ENCODE measurements around the gene TIGIT.

Gene TIGIT

DNA sequence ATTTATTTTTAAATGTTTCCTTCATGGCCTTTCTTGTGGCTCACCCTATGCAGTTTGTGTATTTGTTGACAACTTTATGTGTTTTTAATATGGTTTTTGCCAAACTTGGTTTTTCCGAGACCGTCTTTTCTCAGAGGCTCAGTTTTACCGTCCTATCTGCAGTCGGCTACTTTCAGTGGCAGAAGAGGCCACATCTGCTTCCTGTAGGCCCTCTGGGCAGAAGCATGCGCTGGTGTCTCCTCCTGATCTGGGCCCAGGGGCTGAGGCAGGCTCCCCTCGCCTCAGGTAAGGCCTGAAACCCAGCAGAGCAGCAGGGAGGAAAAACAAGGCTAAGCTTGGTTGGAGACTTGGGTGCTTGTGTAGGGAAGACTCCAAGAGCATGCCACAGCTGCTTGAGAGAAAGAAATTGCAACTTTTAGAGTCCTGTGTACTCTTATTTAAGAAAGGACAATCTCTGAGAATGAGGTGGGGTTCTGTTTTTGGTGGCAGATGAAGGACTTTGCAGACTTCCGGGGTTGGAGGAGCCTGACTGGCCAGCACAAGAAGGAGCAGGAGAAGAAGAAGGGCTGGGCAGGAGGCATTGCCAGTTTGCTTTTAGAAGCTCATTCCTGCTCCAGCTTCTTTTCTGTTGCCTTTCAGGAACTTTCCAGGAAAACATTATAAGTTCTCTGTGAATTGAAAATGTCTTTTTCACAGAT lies at the start of gene TIGIT:
Gene TIGIT (plus strand): TSS at position 191 of the 698 bp plus-strand sequence. CDS start 34 bp downstream, at position 225.
- TF ChIP-seq CTCF (IDR thresholded peaks at IDR 0.05; ENCODE audit: low read depth, low read length): no peak

DNA sequence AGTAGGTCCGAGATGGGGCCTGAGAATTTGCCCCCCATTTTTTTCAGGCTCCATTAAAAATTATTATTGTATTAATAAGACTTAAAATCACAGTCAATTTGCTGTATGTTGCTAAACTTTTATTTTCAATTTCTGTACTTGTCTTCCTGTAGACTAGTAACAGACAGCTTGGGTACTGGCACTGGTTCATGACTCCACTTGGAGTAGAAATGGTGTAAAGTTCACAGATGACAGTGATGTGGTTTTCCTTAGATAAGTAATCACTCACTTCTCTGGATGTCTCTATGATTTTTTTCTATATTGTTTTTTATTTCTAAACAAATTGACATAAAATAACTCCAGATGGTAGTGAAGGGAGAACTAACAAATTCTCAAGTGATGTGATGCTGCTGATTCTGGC lies 40.9 kb upstream of the TIGIT start:
- no peak overlapping the region for H3K4me3 ChIP-seq (ENCODE audit: low read depth, low read length)
- TF ChIP-seq CTCF (IDR thresholded peaks at IDR 0.05; ENCODE audit: low read depth, low read length): no peak

More for the DNA sequence above, at the start of gene TIGIT:
- no peak within 1 kb of the TSS for H3K4me3 ChIP-seq (ENCODE audit: low read depth, low read length)

DNA sequence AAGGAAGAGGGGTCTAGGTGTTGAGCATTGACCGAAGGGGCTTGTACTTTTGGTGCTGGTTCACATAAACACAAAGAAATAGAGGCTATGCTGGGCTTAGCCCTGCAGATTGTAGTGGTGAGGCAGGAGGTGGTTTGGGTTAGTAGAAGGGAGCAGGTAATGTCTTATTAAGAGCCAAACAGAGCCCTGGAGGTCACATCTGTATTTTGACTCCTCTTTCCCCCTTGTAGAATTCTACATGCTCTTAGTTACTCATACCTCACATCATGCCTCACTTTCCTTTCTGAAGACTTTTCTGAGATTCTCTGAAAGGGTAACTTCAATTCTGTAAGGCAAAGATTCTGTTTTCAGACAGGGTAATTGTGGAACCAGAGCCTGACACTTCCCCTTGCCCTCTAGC lies 40.3 kb upstream of the TIGIT start:
- H3K4me3 ChIP-seq (ENCODE audit: low read depth, low read length): no peak overlapping the region
- no peak for TF ChIP-seq CTCF (IDR thresholded peaks at IDR 0.05; ENCODE audit: low read depth, low read length)

DNA sequence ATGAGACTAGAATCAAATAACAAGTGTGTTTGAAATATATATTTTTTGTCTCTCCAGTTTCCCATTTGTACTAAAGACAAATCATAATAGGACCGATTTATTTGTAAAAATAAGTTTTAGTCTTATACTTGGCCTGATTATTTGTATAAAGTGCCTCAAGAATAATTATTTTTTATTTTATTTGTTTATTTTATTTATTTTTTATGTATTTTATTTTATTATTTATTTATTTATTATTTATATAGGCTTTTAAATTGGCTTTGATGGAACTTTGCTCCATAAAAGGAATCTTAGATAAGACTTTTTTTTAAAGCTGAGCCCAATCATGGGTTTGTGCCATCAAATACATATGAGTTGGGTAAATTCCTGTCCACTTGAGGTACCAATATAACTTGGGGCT lies 34.3 kb upstream of the TIGIT start:
- no peak for TF ChIP-seq CTCF (IDR thresholded peaks at IDR 0.05; ENCODE audit: low read depth, low read length)
- no peak overlapping the region for H3K4me3 ChIP-seq (ENCODE audit: low read depth, low read length)

GRCh38 chr3:114260152-114260551 lies 33.7 kb upstream of the TIGIT start:
- TF ChIP-seq CTCF (IDR thresholded peaks at IDR 0.05; ENCODE audit: low read depth, low read length): no peak
- H3K4me3 ChIP-seq (ENCODE audit: low read depth, low read length): no peak overlapping the region

GRCh38 chr3:114270019-114270418 lies 23.8 kb upstream of the TIGIT start:
- TF ChIP-seq CTCF (IDR thresholded peaks at IDR 0.05; ENCODE audit: low read depth, low read length): no peak
- H3K4me3 ChIP-seq (ENCODE audit: low read depth, low read length): no peak overlapping the region

DNA sequence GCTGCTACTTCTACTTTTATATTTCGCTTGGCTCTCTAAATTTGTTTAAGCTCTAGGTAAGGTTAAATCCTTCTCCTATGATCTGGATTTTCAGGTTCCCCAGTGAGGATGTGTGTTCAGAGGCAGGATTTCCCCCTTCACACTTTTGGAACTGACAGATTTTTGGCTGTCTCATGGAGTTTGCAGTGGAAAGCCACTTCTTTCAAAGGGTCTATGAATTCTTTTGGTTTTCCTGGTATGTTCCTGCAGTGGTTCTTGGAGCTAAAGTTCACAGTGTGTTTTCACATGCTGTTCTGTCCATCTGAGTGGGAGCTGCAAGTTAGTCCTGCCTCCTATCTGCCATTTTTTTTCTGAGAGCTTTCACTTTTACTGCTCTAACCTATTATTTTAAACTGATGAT lies 21.6 kb upstream of the TIGIT start:
- TF ChIP-seq CTCF (IDR thresholded peaks at IDR 0.05; ENCODE audit: low read depth, low read length): no peak
- no peak overlapping the region for H3K4me3 ChIP-seq (ENCODE audit: low read depth, low read length)

All from WI38 (cell line).